WTC11 (cell line): ENCODE results near the gene TDRD3. TPM values are rescaled to one million over a fixed set of nuclear protein-coding genes. Genes with fewer than 3 reads are reported as not detected.
"Not testable (repeated sequence)": the region's sequence is repeated elsewhere in the genome, so short reads cannot be mapped to it uniquely, and the experiment has no call there.

ENCODE experiments used
- ATAC-seq: fragments of 200-7000 bp; cut with Tn5 transposase; 2 replicates; pipeline ENCODE4 v1.10.0; 2021; ENCODE audit warnings: mild to moderate bottlenecking, moderate library complexity
- CTCF ChIA-PET: fragments of 300-600 bp; sonication (Branson Sonifier 250); formaldehyde crosslinking; loops from one replicate; lab custom pipeline; 2021; ENCODE audit warnings: antibody characterized with exemption; lab: Charles Lee
- POLR2A ChIA-PET: fragments of 350-600 bp; sonication (Branson Sonifier 250); formaldehyde crosslinking; loops from one replicate; lab custom pipeline; 2021; ENCODE audit warnings: antibody characterized with exemption; lab: Charles Lee
- DNase-seq: peaks from one replicate; pipeline ENCODE4 v3.0.0; 2021; ENCODE audit warnings: low spot score
- H3K27ac Mint-ChIP-seq: 2 replicates; pipeline ENCODE4 v1.8.0; 2021; ENCODE audit warnings: mixed read lengths
- H3K27me3 Mint-ChIP-seq: 2 replicates; pipeline ENCODE4 v1.8.0; 2021; ENCODE audit warnings: low read depth, mild to moderate bottlenecking, moderate library complexity, mixed read lengths
- H3K36me3 Mint-ChIP-seq: 2 replicates; pipeline ENCODE4 v1.8.0; 2021; ENCODE audit warnings: mixed read lengths
- H3K4me1 Mint-ChIP-seq: 2 replicates; pipeline ENCODE4 v1.8.0; 2022; ENCODE audit warnings: mixed read lengths
- H3K4me3 Mint-ChIP-seq: 2 replicates; pipeline ENCODE4 v1.8.0; 2021; ENCODE audit warnings: mild to moderate bottlenecking, moderate library complexity, mixed read lengths
- H3K9me3 Mint-ChIP-seq: 2 replicates; pipeline ENCODE4 v1.8.0; 2021; ENCODE audit warnings: mixed read lengths
- ESRRA ChIP-seq: sonication (generic); formaldehyde crosslinking; IDR thresholded peaks from 2 replicates; pipeline ENCODE4 v1.8.1; 2022; ENCODE audit warnings: mild to moderate bottlenecking, missing genetic modification reagents, borderline replicate concordance
- NFYB ChIP-seq: sonication (generic); formaldehyde crosslinking; conservative IDR thresholded peaks from 2 replicates; pipeline ENCODE4 v1.8.0; 2022; ENCODE audit warnings: low read depth, missing genetic modification reagents
- OVOL2 ChIP-seq: fragments of 250-450 bp; sonication (Bioruptor Pico); IDR thresholded peaks from 2 replicates; pipeline ENCODE4 v1.9.0; 2021; ENCODE audit warnings: mild to moderate bottlenecking, borderline replicate concordance
- TCF7 ChIP-seq: sonication (generic); formaldehyde crosslinking; IDR thresholded peaks from 2 replicates; pipeline ENCODE4 v1.8.0; 2022; ENCODE audit warnings: mild to moderate bottlenecking, low read depth, missing genetic modification reagents, moderate library complexity
- total RNA-seq: library from RNA; stranded (reverse); gene quantifications from 3 replicates; pipeline ENCODE4 v1.2.3, GENCODE V29; 2021
- TF ChIP-seq, protein P1 (sequence below): fragments of 200-600 bp; IDR thresholded peaks from 2 replicates; pipeline ENCODE4 v1.8.0; 2022; ENCODE audit warnings: antibody characterized with exemption
- TF ChIP-seq, protein P2 (sequence below): fragments of 250-450 bp; sonication (Bioruptor Pico); IDR thresholded peaks from 2 replicates; pipeline ENCODE4 v1.9.0; 2021; ENCODE audit warnings: mild to moderate bottlenecking, borderline replicate concordance
- TF ChIP-seq, protein P3 (sequence below): fragments of 250-450 bp; sonication (Bioruptor Pico); IDR thresholded peaks from 2 replicates; pipeline ENCODE4 v1.8.0; 2021; ENCODE audit warnings: mild to moderate bottlenecking
- TF ChIP-seq, protein P4 (sequence below): sonication (generic); formaldehyde crosslinking; IDR thresholded peaks from 2 replicates; pipeline ENCODE4 v1.8.0; 2022; ENCODE audit warnings: mild to moderate bottlenecking, missing genetic modification reagents

The TDRD3 gene
- total RNA-seq, 1 experiment from 2014 or later, result 19.5 TPM

DNA sequence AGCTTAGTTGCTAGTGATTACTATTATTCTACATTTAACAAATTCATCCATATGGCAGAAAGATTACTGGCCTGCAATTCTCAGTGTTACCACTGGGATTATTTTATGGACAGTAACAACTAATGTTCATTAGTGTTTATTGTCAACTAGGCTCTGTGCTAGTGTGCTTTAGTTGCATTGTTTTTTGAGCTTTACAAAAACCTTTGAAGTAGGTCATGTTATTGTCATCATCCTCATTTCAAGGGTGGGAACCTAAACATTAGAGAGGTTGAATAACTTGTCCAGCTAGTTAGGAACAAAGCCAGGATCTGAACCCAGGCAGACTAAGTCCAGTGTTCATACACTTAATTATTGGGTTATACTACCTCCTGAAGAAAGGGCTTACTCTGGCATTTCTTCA, 27.8 kb upstream of the TDRD3 start:
- no peaks in the 10 kb centered on the region for H3K4me1 Mint-ChIP-seq
- H3K36me3 Mint-ChIP-seq, result no peaks in the 10 kb centered on the region
- ChIA-PET POLR2A (no interaction called here), CTCF (interaction anchor here (1.0 to 1.5 kb wide), 4 partner anchors 9 to 62 kb away, joined by 3 to 7 read pairs (median 4); no protein-coding TSS in a partner anchor)
- H3K9me3 Mint-ChIP-seq, result peaks cover 3% of the 10 kb centered on the region; the same call in 1 of the 2 replicates
- DNase-seq, result no peak
- H3K4me3 Mint-ChIP-seq, result no peak overlapping the region
- no peaks in the 10 kb centered on the region for H3K27me3 Mint-ChIP-seq
- peak; percentile 41; the same call in 1 of the 2 replicates for ATAC-seq
- no peak overlapping the region for H3K27ac Mint-ChIP-seq
- TF ChIP-seq, protein P1, sequence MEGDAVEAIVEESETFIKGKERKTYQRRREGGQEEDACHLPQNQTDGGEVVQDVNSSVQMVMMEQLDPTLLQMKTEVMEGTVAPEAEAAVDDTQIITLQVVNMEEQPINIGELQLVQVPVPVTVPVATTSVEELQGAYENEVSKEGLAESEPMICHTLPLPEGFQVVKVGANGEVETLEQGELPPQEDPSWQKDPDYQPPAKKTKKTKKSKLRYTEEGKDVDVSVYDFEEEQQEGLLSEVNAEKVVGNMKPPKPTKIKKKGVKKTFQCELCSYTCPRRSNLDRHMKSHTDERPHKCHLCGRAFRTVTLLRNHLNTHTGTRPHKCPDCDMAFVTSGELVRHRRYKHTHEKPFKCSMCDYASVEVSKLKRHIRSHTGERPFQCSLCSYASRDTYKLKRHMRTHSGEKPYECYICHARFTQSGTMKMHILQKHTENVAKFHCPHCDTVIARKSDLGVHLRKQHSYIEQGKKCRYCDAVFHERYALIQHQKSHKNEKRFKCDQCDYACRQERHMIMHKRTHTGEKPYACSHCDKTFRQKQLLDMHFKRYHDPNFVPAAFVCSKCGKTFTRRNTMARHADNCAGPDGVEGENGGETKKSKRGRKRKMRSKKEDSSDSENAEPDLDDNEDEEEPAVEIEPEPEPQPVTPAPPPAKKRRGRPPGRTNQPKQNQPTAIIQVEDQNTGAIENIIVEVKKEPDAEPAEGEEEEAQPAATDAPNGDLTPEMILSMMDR, result 0 out of 2 replicates have a peak, but pooled peaks have one; percentile 13
- TF ChIP-seq, protein P2, sequence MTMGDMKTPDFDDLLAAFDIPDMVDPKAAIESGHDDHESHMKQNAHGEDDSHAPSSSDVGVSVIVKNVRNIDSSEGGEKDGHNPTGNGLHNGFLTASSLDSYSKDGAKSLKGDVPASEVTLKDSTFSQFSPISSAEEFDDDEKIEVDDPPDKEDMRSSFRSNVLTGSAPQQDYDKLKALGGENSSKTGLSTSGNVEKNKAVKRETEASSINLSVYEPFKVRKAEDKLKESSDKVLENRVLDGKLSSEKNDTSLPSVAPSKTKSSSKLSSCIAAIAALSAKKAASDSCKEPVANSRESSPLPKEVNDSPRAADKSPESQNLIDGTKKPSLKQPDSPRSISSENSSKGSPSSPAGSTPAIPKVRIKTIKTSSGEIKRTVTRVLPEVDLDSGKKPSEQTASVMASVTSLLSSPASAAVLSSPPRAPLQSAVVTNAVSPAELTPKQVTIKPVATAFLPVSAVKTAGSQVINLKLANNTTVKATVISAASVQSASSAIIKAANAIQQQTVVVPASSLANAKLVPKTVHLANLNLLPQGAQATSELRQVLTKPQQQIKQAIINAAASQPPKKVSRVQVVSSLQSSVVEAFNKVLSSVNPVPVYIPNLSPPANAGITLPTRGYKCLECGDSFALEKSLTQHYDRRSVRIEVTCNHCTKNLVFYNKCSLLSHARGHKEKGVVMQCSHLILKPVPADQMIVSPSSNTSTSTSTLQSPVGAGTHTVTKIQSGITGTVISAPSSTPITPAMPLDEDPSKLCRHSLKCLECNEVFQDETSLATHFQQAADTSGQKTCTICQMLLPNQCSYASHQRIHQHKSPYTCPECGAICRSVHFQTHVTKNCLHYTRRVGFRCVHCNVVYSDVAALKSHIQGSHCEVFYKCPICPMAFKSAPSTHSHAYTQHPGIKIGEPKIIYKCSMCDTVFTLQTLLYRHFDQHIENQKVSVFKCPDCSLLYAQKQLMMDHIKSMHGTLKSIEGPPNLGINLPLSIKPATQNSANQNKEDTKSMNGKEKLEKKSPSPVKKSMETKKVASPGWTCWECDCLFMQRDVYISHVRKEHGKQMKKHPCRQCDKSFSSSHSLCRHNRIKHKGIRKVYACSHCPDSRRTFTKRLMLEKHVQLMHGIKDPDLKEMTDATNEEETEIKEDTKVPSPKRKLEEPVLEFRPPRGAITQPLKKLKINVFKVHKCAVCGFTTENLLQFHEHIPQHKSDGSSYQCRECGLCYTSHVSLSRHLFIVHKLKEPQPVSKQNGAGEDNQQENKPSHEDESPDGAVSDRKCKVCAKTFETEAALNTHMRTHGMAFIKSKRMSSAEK (CRISPR knock-in tag), result no peak
- no peak for TF ChIP-seq OVOL2 (CRISPR knock-in tag)
- TF ChIP-seq, all 79 proteins: peak for 1

DNA sequence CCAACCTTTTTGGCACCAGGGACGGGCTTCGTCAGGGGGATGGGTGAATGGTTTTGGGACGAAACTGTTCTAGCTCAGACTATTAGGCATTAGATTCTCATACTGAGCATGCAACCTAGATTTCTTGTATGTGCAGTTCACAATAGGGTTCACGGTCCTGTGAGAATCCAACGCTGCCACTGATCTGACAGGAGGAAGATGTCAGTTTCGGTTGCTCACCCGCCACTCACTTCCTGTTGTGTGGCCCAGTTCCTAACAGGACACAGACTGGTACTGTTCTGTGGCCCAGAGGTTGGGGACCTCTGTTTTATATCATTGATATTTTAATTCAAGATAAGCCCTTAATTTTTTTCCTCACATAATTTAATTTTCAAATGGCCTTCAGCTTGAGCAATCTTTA, 26.7 kb upstream of the TDRD3 start:
- no peaks in the 10 kb centered on the region for H3K36me3 Mint-ChIP-seq

DNA sequence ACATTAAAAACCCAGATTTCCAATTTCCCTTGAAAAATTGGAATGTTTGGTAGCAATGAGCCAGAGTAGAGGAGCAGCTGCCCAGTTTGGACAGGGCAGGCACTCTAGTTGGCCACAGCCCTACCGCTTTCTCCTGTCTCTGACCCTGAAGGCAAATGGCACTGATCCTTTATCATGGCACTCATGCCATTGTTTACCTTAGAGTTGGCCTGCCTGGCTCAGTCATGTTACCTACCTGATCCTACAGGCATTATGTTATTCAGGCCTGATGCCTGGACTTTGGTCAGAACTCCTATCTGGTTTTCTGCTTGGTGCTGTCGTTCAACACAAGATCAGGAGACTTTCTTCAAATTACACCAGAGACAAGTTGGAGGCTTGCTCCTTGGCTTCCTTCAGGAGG, 24.9 kb upstream of the TDRD3 start:
- Mint-ChIP-seq H3K4me3 (no peak overlapping the region), H3K27me3 (no peaks in the 10 kb centered on the region), H3K4me1 (no peaks in the 10 kb centered on the region), H3K9me3 (peaks cover 3% of the 10 kb centered on the region; the same call in 1 of the 2 replicates), H3K27ac (no peak overlapping the region), H3K36me3 (no peaks in the 10 kb centered on the region)
- ATAC-seq (no peak), DNase-seq (no peak)
- TF ChIP-seq ESRRA (no peak), TCF7 (CRISPR knock-in tag) (no peak)
- TF ChIP-seq, protein P3, sequence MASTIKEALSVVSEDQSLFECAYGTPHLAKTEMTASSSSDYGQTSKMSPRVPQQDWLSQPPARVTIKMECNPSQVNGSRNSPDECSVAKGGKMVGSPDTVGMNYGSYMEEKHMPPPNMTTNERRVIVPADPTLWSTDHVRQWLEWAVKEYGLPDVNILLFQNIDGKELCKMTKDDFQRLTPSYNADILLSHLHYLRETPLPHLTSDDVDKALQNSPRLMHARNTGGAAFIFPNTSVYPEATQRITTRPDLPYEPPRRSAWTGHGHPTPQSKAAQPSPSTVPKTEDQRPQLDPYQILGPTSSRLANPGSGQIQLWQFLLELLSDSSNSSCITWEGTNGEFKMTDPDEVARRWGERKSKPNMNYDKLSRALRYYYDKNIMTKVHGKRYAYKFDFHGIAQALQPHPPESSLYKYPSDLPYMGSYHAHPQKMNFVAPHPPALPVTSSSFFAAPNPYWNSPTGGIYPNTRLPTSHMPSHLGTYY (CRISPR knock-in tag), result no peak
- ChIA-PET POLR2A (no interaction called here), CTCF (interaction anchor here (1.0 kb wide), 1 partner anchor 23 kb away, joined by 4 read pairs; no protein-coding TSS in a partner anchor)

More for the DNA sequence above, 26.7 kb upstream of the TDRD3 start:
- H3K27ac Mint-ChIP-seq, result no peak overlapping the region
- ChIA-PET POLR2A (no interaction called here), CTCF (interaction anchor here (0.7 to 1.4 kb wide), 4 partner anchors 10 to 609 kb away, joined by 3 to 4 read pairs (median 4); no protein-coding TSS in a partner anchor)
- H3K4me3 Mint-ChIP-seq, result no peak overlapping the region
- ATAC-seq, result no peak
- peaks cover 3% of the 10 kb centered on the region; the same call in 1 of the 2 replicates for H3K9me3 Mint-ChIP-seq
- no peak for DNase-seq
- TF ChIP-seq, protein P4, sequence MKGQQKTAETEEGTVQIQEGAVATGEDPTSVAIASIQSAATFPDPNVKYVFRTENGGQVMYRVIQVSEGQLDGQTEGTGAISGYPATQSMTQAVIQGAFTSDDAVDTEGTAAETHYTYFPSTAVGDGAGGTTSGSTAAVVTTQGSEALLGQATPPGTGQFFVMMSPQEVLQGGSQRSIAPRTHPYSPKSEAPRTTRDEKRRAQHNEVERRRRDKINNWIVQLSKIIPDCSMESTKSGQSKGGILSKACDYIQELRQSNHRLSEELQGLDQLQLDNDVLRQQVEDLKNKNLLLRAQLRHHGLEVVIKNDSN (CRISPR knock-in tag), result no peak
- TF ChIP-seq NFYB (CRISPR knock-in tag), result no peak
- H3K27me3 Mint-ChIP-seq, result no peaks in the 10 kb centered on the region
- no peaks in the 10 kb centered on the region for H3K4me1 Mint-ChIP-seq

DNA sequence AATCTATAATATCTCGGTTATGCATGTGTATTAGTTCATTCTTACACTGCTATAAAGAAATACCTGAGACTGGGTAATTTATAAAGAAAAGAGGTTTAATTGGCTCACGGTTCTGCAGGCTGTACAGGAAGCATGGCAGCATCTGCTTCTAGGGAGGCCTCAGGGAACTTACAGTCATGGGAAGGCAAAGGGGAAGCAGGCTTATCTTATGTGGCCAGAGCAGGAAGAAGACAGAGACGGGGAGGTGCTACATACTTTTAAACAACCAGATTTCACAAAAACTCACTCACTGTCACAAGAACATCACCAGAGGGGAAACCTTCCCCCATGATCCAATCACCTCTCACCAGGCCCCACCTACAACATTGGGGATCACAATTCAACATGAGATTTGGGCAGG, 17.7 kb upstream of the TDRD3 start:
- POLR2A ChIA-PET, result not testable (repeated sequence)
- CTCF ChIA-PET, result interaction anchor here (1.2 to 1.4 kb wide), 2 partner anchors 10 to 12 kb away, joined by 6 to 7 read pairs; no protein-coding TSS in a partner anchor

More for the DNA sequence above, 17.7 kb upstream of the TDRD3 start:
- DNase-seq, ATAC-seq, H3K4me1 Mint-ChIP-seq, H3K27me3 Mint-ChIP-seq, H3K27ac Mint-ChIP-seq, H3K4me3 Mint-ChIP-seq, H3K36me3 Mint-ChIP-seq, H3K9me3 Mint-ChIP-seq: not testable (repeated sequence)
